ENCODE measurements around the gene ADAD2. TPM values are rescaled to one million over a fixed set of nuclear protein-coding genes. Genes with fewer than 3 reads are reported as not detected.

ADAD2 gene
- total RNA-seq, 1 donor from 2014 or later: 0.87 TPM

DNA sequence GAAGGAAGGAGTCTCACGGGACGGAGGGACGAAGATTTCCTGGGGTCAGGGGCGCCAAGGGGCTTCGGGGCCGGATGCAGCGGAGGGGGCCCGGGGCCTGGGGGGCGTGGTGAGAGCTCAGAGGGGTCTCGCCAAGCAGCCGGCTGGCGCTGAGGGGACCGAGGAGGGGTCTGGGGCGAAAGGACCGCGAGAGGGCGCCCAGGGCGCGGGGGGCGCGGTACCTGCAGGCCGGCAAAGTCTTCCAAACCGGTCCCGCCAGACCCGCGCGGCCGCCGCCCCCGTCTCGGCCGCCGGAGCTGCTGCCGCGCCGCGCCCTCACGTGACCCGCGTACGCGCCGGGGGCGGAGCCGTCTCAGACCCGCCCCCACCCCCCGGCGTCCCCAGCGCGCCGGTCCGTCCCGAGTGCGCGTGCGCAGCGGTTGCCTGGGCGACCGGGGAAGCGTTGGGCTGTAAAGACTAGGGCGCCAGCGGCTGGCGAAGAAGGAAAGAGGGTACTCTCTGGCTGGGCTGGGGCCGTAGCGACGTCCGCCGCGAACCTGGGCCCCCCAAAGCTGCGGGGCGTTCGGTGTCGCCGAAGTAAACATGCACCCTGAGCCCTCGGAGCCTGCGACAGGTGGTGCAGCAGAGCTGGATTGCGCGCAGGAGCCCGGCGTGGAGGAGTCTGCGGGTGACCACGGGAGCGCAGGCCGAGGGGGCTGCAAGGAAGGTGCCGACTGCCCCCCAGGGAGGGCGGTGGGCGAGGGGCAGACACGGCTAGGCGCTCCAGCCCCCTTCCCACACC, 45.9 kb upstream of the ADAD2 start, which contains the start of the genes DNAAF1 and HSDL1:
Gene DNAAF1, plus strand, starts transcription at position 450 of the 781 bp plus-strand sequence. Its CDS starts 133 bp downstream, at position 583.
Gene HSDL1, minus strand, starts transcription at position 319 of the 781 bp plus-strand sequence. CDS start 13,856 bp downstream, outside the sequence.
- TF ChIP-seq, protein P1, sequence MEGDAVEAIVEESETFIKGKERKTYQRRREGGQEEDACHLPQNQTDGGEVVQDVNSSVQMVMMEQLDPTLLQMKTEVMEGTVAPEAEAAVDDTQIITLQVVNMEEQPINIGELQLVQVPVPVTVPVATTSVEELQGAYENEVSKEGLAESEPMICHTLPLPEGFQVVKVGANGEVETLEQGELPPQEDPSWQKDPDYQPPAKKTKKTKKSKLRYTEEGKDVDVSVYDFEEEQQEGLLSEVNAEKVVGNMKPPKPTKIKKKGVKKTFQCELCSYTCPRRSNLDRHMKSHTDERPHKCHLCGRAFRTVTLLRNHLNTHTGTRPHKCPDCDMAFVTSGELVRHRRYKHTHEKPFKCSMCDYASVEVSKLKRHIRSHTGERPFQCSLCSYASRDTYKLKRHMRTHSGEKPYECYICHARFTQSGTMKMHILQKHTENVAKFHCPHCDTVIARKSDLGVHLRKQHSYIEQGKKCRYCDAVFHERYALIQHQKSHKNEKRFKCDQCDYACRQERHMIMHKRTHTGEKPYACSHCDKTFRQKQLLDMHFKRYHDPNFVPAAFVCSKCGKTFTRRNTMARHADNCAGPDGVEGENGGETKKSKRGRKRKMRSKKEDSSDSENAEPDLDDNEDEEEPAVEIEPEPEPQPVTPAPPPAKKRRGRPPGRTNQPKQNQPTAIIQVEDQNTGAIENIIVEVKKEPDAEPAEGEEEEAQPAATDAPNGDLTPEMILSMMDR (IDR thresholded peaks at IDR 0.05; ENCODE audit: unreplicated experiment): no peak
- Mint-ChIP-seq H3K27me3 (ENCODE audit: unreplicated experiment) (peaks cover 3% of the 10 kb centered on the region), H3K9me3 (ENCODE audit: unreplicated experiment) (no peaks in the 10 kb centered on the region), H3K4me3 (ENCODE audit: unreplicated experiment) (peak within 1 kb of the TSS; percentile 96), H3K4me1 (ENCODE audit: unreplicated experiment) (peaks cover 5% of the 10 kb centered on the region), H3K27ac (ENCODE audit: unreplicated experiment) (peak within 1 kb of the TSS; percentile 26), H3K36me3 (ENCODE audit: low read depth, unreplicated experiment) (peaks cover 3% of the 10 kb centered on the region)
- DNase-seq (ENCODE audit: low spot score): peak; percentile 99

DNA sequence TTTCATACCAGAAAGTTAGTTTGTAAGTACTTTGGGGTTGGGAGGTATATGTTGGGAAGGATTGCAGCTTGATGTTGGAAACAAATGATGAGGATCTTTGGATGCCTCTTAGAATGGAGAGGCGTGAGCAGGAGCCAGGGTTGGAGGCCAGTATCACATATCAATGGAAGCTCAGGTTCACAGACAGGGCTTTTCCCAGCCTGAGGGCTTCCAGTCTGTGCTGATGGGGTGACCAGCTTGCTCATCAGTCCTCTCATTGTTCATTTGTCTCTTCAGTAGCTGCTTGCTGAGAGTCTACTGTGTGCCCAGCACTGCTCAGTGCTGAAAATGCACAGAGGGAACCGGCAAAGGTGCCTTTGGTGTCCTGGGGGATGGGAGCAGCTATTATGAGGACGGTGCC, 40.0 kb upstream of the ADAD2 start:
- Mint-ChIP-seq H3K27me3 (ENCODE audit: unreplicated experiment) (peaks cover 1% of the 10 kb centered on the region), H3K36me3 (ENCODE audit: low read depth, unreplicated experiment) (no peaks in the 10 kb centered on the region), H3K4me3 (ENCODE audit: unreplicated experiment) (no peak overlapping the region), H3K27ac (ENCODE audit: unreplicated experiment) (no peak overlapping the region), H3K4me1 (ENCODE audit: unreplicated experiment) (peaks cover 7% of the 10 kb centered on the region), H3K9me3 (ENCODE audit: unreplicated experiment) (no peaks in the 10 kb centered on the region)
- no peak for DNase-seq (ENCODE audit: low spot score)
- TF ChIP-seq, protein P1 (IDR thresholded peaks at IDR 0.05; ENCODE audit: unreplicated experiment): no peak

DNA sequence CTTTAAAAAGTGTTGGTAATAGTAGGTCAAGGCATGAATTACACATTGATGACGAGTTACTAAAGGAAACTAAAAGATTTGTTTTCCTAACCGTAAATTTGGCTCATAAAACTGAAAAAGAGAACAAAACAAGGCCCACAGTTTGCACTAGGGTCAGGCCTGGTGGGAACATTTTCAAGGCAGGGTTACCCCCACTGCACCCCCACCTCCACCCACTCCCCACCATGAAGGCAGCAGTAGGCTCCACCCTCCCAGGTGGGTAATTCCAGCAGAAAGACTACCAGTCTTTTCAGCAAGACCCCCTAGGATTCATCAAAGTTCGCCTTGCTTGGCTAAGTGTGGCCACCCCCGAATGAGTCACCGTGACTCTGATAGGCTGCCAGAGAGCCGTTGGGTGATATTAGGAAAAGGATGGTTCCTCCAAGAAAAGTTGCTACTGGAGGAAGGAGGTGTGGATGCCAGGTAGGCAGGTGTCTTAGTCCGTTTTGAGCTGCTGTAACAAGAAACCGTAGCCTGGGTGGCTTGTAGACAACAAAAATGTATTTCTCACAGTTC, 37.2 kb upstream of the ADAD2 start:
- Mint-ChIP-seq H3K9me3 (ENCODE audit: unreplicated experiment) (no peaks in the 10 kb centered on the region), H3K27me3 (ENCODE audit: unreplicated experiment) (peaks cover 1% of the 10 kb centered on the region), H3K4me1 (ENCODE audit: unreplicated experiment) (peaks cover 8% of the 10 kb centered on the region), H3K4me3 (ENCODE audit: unreplicated experiment) (no peak overlapping the region), H3K27ac (ENCODE audit: unreplicated experiment) (no peak overlapping the region), H3K36me3 (ENCODE audit: low read depth, unreplicated experiment) (no peaks in the 10 kb centered on the region)
- TF ChIP-seq, protein P1 (IDR thresholded peaks at IDR 0.05; ENCODE audit: unreplicated experiment): no peak
- DNase-seq (ENCODE audit: low spot score): no peak

DNA sequence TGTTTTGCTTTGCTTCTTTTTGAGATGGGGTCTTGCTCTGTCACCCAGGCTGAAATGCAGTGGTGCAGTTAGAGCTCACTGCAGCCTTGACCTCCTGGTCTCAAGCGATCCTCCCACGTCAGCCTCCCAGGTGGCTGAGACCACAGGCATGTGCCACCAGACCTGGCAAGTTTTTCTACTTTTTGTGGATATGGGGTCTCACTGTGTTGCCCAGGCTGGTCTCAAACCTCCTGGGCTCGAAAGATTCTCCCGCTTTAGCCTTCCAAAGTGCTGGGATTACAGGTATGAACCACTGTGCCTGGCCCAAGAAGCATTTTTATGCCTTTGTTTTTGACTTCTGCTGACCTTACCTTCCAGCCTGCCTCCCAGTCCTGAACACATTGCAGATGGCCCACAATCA, 35.7 kb upstream of the ADAD2 start:
- DNase-seq (ENCODE audit: low spot score): no peak
- Mint-ChIP-seq H3K27me3 (ENCODE audit: unreplicated experiment) (no peaks in the 10 kb centered on the region), H3K36me3 (ENCODE audit: low read depth, unreplicated experiment) (no peaks in the 10 kb centered on the region), H3K9me3 (ENCODE audit: unreplicated experiment) (no peaks in the 10 kb centered on the region), H3K27ac (ENCODE audit: unreplicated experiment) (no peak overlapping the region), H3K4me1 (ENCODE audit: unreplicated experiment) (peaks cover 8% of the 10 kb centered on the region), H3K4me3 (ENCODE audit: unreplicated experiment) (no peak overlapping the region)
- TF ChIP-seq, protein P1 (IDR thresholded peaks at IDR 0.05; ENCODE audit: unreplicated experiment): no peak

DNA sequence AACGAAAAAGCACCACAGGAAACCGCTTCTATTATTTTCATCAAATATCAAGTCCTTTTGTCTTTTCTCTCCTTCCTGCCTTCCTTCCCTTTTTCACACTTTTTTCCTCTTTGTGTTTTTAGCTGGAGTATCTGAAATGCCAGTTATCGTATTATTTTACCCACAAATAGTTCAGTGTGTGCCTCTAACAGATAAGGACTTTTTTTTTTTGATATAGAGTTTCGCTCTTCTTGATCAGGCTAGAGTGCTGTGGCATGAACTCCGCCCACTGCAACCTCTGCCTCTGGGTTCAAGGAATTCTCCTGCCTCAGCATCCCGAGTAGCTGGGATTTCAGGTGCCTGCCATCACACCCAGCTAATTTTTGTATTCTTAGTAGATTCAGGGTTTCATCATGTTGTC, 35.2 kb upstream of the ADAD2 start:
- Mint-ChIP-seq H3K36me3 (ENCODE audit: low read depth, unreplicated experiment) (no peaks in the 10 kb centered on the region), H3K4me1 (ENCODE audit: unreplicated experiment) (peaks cover 8% of the 10 kb centered on the region), H3K9me3 (ENCODE audit: unreplicated experiment) (no peaks in the 10 kb centered on the region), H3K4me3 (ENCODE audit: unreplicated experiment) (no peak overlapping the region), H3K27me3 (ENCODE audit: unreplicated experiment) (no peaks in the 10 kb centered on the region), H3K27ac (ENCODE audit: unreplicated experiment) (no peak overlapping the region)
- no peak for DNase-seq (ENCODE audit: low spot score)
- TF ChIP-seq, protein P1 (IDR thresholded peaks at IDR 0.05; ENCODE audit: unreplicated experiment): no peak
